Pancreas (tissue), 10 donors: ENCODE results near the gene ADGRB2. TPM values are rescaled to one million over a fixed set of nuclear protein-coding genes. Genes with fewer than 3 reads are reported as not detected.
A peak's percentile ranks its signal among the peaks of the same experiment; 100 is the strongest.

Source experiments
- ATAC-seq, 4 donors: fragments of 200-7000 bp; cut with Tn5 transposase; one replicate each; pipeline versions ENCODE4 v1.8.0 to v1.9.1; 2020; ENCODE audit warnings: mild to moderate bottlenecking in 4 of 4, moderate library complexity in 4 of 4
- DNase-seq, 6 donors: peaks; one replicate each; pipeline ENCODE4 v3.0.0-alpha.2; 2020
- FAIRE-seq: peaks from 2 replicates; lab custom pipeline; 2012; peaks lifted over from hg19 to GRCh38; lab: Jason Lieb, UNC
- H3K27ac ChIP-seq, 4 donors: fragments of 200-600 bp; sonication (generic); 1 replicate in 3 of 4; 2 replicates in 1 of 4; pipeline versions ENCODE4 v1.5.0 to v1.8.0; 2020
- H3K27me3 ChIP-seq, 4 donors: fragments of 200-600 bp; one replicate each; pipeline ENCODE4 v1.8.0; 2021
- H3K36me3 ChIP-seq, 3 donors: fragments of 200-600 bp; sonication (generic) in 1 of 3; one replicate each; pipeline versions ENCODE4 v1.5.0 to v1.8.0; 2020 to 2021
- H3K4me1 ChIP-seq, 3 donors: fragments of 200-600 bp; one replicate each; pipeline ENCODE4 v1.8.0; 2021
- H3K4me3 ChIP-seq, 4 donors: fragments of 200-600 bp; sonication (generic) in 2 of 4; one replicate each; pipeline versions ENCODE4 v1.5.0 to v1.8.0; 2020 to 2021
- H3K9me3 ChIP-seq, 4 donors: fragments of 200-600 bp; one replicate each; pipeline ENCODE4 v1.8.0; 2021
- WGBS, 2 donors: extraction: QIAGEN DNeasy Blood & Tissue Kit; methylation state at CpG; one replicate each; pipeline ENCODE4 v1.1.7; 2013; 5-methylcytosine and 5-hydroxymethylcytosine counted together
- intact Hi-C, 3 donors: fragments of 100-400 bp; cut with DNase I; formaldehyde crosslinking; loops; one replicate each; pipeline versions ENCODE4 v1.11.1 to v1.14.2; 2022
- polyA plus RNA-seq, 2 donors: library from polyadenylated mRNA; stranded (reverse); fragments of 200-250 nt; gene quantifications; one replicate each; pipeline ENCODE4 v1.2.3, GENCODE V29; 2013
- total RNA-seq, 6 donors: library from RNA; stranded (reverse); fragmentation: NEBNext Ultra II Directional in 4 of 6; extraction: Animal tissue kit (Norgen Biotek cat#: 25700) in 4 of 6; gene quantifications; one replicate each; pipeline versions ENCODE4 v1.2.1 to v1.2.4, GENCODE V29; 2021 to 2023
- TF ChIP-seq, protein P1 (sequence below), 4 donors: fragments of 200-600 bp; sonication (generic) in 3 of 4; IDR thresholded peaks; one replicate each; pipeline versions ENCODE4 v1.5.0 to v1.8.0; 2021; ENCODE audit warnings: antibody characterized with exemption in 4 of 4
- donor health status: healthy with polysubstance abuse.
- donor health status: DM: no; HTN: no; CAD: no; lungs with moderate emphysema.
- donor health status: DM: no; HTN: no; CAD: no.
- donor health status: control.
- donor health status: control.
- donor health status: Bipolar disorder and iron deficiency.
- donor health status: DM: yes; HTN: yes; CAD: no.
- donor health status: DM: no; HTN: no; CAD: no.
- donor health status: DM: no; HTN: no; CAD: no.
- donor health status: DM: yes; HTN: yes; CAD: no.

The ADGRB2 gene
- total and polyA plus RNA-seq, 8 donors: 0.12 to 1.3 (median 0.43) TPM

GRCh38 chr1:31771891-31772668 lies 7.9 kb upstream of the ADGRB2 start:
- ATAC-seq (peak; percentile 39 to 70 (median 62)), DNase-seq (peak in 1 of 6 donors; percentile 40), FAIRE-seq (no peak)
- peaks cover 0 to 7% (median 6%) of the 10 kb centered on the region in 3 donors for H3K4me1 ChIP-seq
- H3K27me3 ChIP-seq: peaks cover 0 to 24% (median 2%) of the 10 kb centered on the region in 4 donors
- WGBS, 2 donors: 10 to 11% methylated on average over 59 to 68 of the region's 68 CpGs
- no peak overlapping the region for H3K27ac ChIP-seq
- TF ChIP-seq, protein P1, sequence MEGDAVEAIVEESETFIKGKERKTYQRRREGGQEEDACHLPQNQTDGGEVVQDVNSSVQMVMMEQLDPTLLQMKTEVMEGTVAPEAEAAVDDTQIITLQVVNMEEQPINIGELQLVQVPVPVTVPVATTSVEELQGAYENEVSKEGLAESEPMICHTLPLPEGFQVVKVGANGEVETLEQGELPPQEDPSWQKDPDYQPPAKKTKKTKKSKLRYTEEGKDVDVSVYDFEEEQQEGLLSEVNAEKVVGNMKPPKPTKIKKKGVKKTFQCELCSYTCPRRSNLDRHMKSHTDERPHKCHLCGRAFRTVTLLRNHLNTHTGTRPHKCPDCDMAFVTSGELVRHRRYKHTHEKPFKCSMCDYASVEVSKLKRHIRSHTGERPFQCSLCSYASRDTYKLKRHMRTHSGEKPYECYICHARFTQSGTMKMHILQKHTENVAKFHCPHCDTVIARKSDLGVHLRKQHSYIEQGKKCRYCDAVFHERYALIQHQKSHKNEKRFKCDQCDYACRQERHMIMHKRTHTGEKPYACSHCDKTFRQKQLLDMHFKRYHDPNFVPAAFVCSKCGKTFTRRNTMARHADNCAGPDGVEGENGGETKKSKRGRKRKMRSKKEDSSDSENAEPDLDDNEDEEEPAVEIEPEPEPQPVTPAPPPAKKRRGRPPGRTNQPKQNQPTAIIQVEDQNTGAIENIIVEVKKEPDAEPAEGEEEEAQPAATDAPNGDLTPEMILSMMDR (IDR thresholded peaks at IDR 0.05): no peak
- no peaks in the 10 kb centered on the region for H3K36me3 ChIP-seq
- H3K9me3 ChIP-seq: no peaks in the 10 kb centered on the region
- peak overlapping the region in 2 of 4 donors; percentile 4 to 30 for H3K4me3 ChIP-seq
- intact Hi-C loops: no loop called here

GRCh38 chr1:31769720-31770390 lies 5.7 kb upstream of the ADGRB2 start:
- Histone ChIP-seq H3K9me3 (no peaks in the 10 kb centered on the region), H3K36me3 (no peaks in the 10 kb centered on the region), H3K4me1 (peaks cover 0 to 7% (median 6%) of the 10 kb centered on the region in 3 donors), H3K27me3 (peaks cover 0 to 19% (median 2%) of the 10 kb centered on the region in 4 donors), H3K4me3 (no peak overlapping the region), H3K27ac (no peak overlapping the region)
- intact Hi-C loops: no loop called here
- peak in 2 of 4 donors; percentile 41 to 48 for ATAC-seq
- TF ChIP-seq, protein P1 (IDR thresholded peaks at IDR 0.05): no peak
- DNase-seq: peak in 2 of 6 donors; percentile 46 to 64
- 33 to 41% methylated on average over 12 of the region's 12 CpGs for WGBS, 2 donors
- FAIRE-seq: no peak

DNA sequence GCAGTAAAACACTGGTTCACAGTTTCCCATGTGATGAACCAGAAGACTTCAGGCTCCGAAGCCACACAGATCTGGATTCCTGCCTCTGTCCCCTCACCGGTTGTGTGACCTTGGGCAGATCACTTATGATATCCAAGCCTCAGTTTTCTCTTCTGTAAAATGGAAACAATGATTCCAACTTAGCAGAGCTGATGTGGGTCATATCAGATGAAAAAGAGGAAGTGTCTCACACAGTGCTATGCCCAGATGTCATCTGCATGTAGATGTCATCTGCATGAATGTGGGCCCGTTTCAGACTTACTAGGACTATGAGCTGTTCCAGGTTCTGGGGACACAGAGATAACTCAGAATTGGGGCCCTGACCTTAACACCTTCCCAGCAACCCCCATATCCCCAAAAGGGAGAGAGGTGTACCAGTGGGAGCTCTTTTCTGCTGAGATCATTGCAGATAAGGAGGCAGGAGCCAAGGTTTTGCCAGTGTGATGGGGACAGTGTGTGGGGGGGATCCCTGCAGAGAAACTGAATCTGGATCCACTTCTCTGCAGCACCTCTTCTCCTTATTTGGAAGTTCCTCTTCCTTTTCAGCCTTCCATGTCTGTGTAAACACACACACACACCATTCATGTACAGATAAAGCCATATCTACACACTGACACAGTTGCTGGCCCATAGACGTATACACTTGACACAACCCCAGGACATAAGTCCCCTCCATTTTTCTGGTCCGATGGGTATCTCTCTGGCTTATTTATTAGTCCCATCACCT lies 5.0 kb upstream of the ADGRB2 start:
- H3K4me3 ChIP-seq: no peak overlapping the region
- ATAC-seq (no peak), FAIRE-seq (no peak), DNase-seq (no peak)
- no peak overlapping the region for H3K27ac ChIP-seq
- TF ChIP-seq, protein P1 (IDR thresholded peaks at IDR 0.05): no peak
- intact Hi-C loops: no loop called here
- H3K27me3 ChIP-seq: peaks cover 0 to 12% (median 2%) of the 10 kb centered on the region in 4 donors
- peaks cover 0 to 7% (median 6%) of the 10 kb centered on the region in 3 donors for H3K4me1 ChIP-seq
- H3K9me3 ChIP-seq: no peaks in the 10 kb centered on the region
- no peaks in the 10 kb centered on the region for H3K36me3 ChIP-seq
- 39 to 40% methylated on average over 5 of the region's 5 CpGs for WGBS, 2 donors

DNA sequence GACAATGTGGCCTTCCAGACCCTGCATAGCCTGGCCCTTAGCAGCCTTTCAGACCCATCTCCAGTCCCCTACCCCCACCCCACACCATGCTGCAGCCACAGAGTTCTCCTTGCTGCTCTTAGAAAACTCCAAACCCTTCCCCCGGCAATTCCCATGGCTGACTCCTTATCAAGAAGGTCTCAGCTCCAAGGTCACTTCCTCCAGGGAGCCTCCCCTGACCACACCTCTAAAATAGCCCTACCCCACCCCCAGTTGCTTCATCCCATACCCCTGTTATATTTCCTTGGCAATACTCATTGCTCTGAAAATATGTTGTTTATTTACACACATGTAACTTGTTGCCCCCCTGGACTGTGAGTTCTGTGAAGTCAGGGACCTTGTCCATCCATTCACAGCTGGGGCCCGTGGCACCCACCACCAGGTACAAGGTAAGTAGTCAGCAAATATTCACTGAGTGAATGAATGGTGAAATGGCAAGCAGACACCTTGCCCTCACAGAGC lies 4.3 kb upstream of the ADGRB2 start:
- DNase-seq (no peak), FAIRE-seq (no peak), ATAC-seq (no peak)
- no peak overlapping the region for H3K27ac ChIP-seq
- WGBS, 2 donors: 12 to 27% methylated on average over 2 of the region's 2 CpGs
- TF ChIP-seq, protein P1 (IDR thresholded peaks at IDR 0.05): no peak
- intact Hi-C loops: no loop called here
- peaks cover 0 to 5% (median under 1%) of the 10 kb centered on the region in 4 donors for H3K27me3 ChIP-seq
- no peak overlapping the region for H3K4me3 ChIP-seq
- H3K9me3 ChIP-seq: no peaks in the 10 kb centered on the region
- no peaks in the 10 kb centered on the region for H3K36me3 ChIP-seq
- peaks cover 0 to 7% (median 6%) of the 10 kb centered on the region in 3 donors for H3K4me1 ChIP-seq
